KOPT-K1 (cell line): ENCODE data around the gene BCAR3.
"Not testable (repeated sequence)": the region's sequence is repeated elsewhere in the genome, so short reads cannot be mapped to it uniquely, and the experiment has no call there.

ENCODE experiments used
- H3K27ac ChIP-seq: fragments of 200-600 bp; sonication (generic); 2 replicates; pipeline ENCODE4 v1.5.1; 2016; ENCODE audit warnings: antibody characterized with exemption, mild to moderate bottlenecking, low read depth, low read length; ENCODE audit not compliant: poor library complexity, severe bottlenecking
- H3K36me3 ChIP-seq: fragments of 200-600 bp; sonication (generic); 2 replicates; pipeline ENCODE4 v1.5.1; 2017; ENCODE audit warnings: antibody characterized with exemption, mild to moderate bottlenecking, low read length, moderate library complexity; ENCODE audit not compliant: insufficient read depth
- H3K9me3 ChIP-seq: fragments of 200-600 bp; sonication (generic); 2 replicates; pipeline ENCODE4 v1.5.1; 2017; ENCODE audit warnings: antibody characterized with exemption, low read length, mild to moderate bottlenecking; ENCODE audit not compliant: insufficient read depth, poor library complexity, severe bottlenecking

Gene BCAR3

DNA sequence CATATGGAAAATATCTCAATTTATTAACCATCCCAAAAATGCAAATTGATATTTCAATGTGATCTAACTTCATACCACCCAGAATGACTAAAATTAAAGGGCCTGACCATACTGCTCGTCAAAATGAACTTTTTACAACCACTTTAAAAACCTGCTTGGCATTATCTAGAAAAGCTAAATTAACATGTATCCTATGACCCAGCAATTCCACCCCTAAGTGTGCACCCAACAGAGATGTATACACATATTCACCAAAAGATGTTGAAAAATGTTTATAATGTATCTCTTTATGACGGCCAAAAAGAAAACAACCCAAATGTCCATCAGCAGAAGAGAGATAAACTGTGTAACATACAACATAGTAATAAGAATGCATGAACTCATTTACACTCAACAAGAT, 1.6 kb upstream of the BCAR3 start:
- Histone ChIP-seq H3K9me3 (no peaks in the 10 kb centered on the region), H3K27ac (no peak overlapping the region), H3K36me3 (no peaks in the 10 kb centered on the region)

DNA sequence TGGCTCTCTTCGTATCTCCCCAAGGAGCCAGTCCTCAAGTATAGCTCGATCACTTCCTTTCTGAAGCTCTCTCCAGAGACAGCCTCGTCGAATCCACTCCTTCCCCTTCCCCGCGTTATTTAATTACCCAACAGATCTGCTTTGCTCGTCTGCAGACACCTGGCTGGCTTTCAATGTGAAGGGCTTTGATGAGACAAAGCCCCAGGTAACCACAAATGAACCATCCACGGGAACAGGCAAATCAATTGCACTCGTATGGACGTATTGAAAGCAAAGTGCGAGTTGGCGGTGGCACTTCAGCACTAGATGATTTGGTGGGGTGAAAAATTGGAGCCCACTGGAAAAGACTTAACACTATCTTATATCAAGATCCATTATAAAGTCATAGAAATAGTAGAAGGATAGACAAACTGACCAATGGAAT, 364 bp upstream of the BCAR3 start:
- Histone ChIP-seq H3K36me3 (no peaks in the 10 kb centered on the region), H3K9me3 (no peaks in the 10 kb centered on the region), H3K27ac (no peak overlapping the region)

GRCh38 chr1:93680420-93681100, 1.1 kb downstream of the BCAR3 start:
- Histone ChIP-seq H3K27ac (no peak overlapping the region), H3K9me3 (no peaks in the 10 kb centered on the region)

DNA sequence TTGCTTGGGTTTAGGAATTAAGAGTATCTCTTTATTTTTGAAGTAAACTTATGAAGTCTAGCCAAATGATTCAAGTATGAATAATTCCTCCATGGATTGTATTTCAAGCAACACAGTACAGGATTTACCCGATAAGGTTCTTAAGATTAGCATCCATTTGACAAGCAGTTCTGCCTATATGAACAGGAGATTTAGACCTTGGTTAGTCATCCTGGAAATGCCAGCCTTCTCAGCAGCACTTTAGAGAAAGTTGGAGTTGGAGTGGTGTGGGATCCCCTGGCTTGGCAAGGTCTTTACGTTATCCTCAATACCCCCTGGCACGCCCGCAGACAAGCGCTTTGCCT, 1.6 kb downstream of the BCAR3 start:
- H3K27ac ChIP-seq: no peak overlapping the region

More at GRCh38 chr1:93680420-93681100, 1.1 kb downstream of the BCAR3 start:
- no peaks in the 10 kb centered on the region for H3K36me3 ChIP-seq

DNA sequence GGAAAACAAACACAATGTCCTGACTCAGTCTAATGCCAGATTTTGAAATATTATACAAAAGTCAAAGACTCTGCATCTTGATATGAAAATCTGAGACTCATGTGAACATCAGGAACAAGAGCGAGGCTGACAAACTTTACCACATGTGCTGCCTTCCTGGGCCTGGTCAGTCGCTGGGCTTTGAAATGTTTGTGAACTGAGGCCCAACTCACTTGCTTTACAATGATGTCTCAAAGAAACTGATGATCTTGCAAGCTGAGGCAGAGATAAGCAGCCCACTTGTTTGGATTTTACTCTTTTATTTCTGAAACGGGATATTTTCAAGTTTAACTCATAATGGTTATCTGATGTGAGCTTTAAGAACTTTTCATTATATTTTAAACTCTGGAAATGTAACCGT, 2.1 kb downstream of the BCAR3 start:
- H3K36me3 ChIP-seq: no peaks in the 10 kb centered on the region
- no peak overlapping the region for H3K27ac ChIP-seq
- no peaks in the 10 kb centered on the region for H3K9me3 ChIP-seq

More for the DNA sequence above, 1.6 kb downstream of the BCAR3 start:
- H3K36me3 ChIP-seq: no peaks in the 10 kb centered on the region
- H3K9me3 ChIP-seq: no peaks in the 10 kb centered on the region

DNA sequence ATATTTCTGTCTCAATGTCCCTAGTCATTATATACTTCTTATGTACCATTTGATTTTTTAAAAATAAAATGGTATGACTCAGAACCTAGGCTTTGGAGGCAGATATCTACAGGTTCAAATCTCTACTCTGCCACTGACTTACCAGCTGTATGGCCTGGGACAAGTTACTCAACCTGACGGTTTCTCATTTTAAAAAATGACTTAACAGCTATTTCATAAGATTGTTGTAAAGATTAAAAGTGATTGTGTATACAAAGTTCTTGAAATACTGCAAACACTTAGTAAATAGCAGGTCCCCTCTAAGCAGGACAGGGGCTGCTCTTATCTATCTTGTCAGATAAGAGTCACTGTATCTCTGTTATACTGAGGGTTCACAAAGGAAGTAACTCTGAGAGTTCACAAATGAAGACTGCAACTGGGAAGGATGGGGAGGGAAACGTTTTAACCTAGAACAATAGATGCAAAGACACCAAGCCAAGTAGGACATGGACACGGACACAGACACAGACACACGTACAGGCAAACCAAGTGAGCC, 2.6 kb downstream of the BCAR3 start:
- Histone ChIP-seq H3K27ac (no peak overlapping the region), H3K36me3 (no peaks in the 10 kb centered on the region), H3K9me3 (no peaks in the 10 kb centered on the region)

GRCh38 chr1:93678491-93678890, 3.1 kb downstream of the BCAR3 start:
- no peaks in the 10 kb centered on the region for H3K9me3 ChIP-seq
- H3K36me3 ChIP-seq: no peaks in the 10 kb centered on the region
- H3K27ac ChIP-seq: no peak overlapping the region

- H3K36me3 ChIP-seq: no peaks in the 10 kb centered on the region
- H3K27ac ChIP-seq: no peak overlapping the region
- no peaks in the 10 kb centered on the region for H3K9me3 ChIP-seq
Observed at GRCh38 chr1:93677729-93678128, 3.9 kb downstream of the BCAR3 start.

DNA sequence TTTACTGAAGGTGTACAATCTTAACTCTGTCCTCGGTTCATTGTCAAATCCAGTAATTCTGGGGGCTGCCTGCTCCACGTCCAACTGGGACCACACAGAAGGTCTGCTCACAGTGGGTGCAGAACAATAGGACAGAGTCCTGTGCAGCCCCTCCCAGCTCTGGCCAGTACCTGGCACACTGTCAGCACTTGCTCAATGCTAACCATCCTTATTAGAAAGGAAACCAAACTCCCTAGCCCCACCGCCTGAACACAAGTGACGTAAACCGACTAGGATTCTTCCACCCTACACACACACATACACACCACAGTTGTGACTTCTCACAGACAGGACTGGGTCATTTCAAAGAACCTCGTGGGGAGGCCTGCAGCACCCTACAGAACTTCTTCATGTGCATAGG, 5.2 kb downstream of the BCAR3 start:
- Histone ChIP-seq H3K36me3 (no peaks in the 10 kb centered on the region), H3K27ac (no peak overlapping the region), H3K9me3 (no peaks in the 10 kb centered on the region)

DNA sequence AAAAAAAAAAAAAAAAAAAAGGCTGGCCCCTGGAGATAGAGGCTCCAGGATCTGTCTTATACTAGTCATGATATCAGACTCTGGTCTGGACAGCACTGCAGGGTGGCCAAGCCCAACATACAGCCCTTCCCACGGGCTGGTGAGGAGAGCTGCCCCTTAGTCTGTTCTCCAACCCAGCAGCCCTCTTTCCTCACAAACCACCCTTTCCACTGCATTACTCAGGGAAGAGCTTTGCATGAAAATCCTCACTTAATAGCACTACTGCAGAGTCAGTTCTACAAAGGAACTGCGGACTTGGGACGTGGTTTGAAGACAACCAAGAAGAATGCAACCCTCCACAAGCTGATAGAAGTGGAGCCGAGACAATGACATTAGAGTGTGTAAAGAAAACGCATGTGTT, 5.7 kb downstream of the BCAR3 start:
- Histone ChIP-seq H3K9me3 (no peaks in the 10 kb centered on the region), H3K36me3 (no peaks in the 10 kb centered on the region), H3K27ac (no peak overlapping the region)

GRCh38 chr1:93675271-93675670, 6.4 kb downstream of the BCAR3 start:
- no peaks in the 10 kb centered on the region for H3K36me3 ChIP-seq
- H3K27ac ChIP-seq: no peak overlapping the region

DNA sequence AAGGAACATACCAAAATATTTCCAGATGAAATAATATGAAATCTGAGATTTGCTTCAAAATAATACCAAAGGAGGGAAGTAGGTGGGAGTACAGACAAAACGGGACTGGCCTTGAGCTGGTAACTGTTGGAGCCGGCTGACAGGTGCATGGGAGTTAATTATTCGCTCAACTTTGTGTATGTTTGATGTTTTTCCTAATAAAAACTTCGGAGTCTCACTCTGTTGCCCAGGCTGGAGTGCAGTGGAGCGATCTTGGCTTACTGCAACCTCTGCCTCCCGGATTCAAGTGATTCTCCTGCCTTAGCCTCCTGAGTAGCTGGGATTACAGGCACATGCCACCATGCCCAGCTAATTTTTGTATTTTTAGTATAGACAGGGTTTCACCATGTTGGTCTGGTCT, 7.6 kb downstream of the BCAR3 start:
- H3K36me3 ChIP-seq, H3K9me3 ChIP-seq, H3K27ac ChIP-seq: not testable (repeated sequence)

More at GRCh38 chr1:93675271-93675670, 6.4 kb downstream of the BCAR3 start:
- no peaks in the 10 kb centered on the region for H3K9me3 ChIP-seq

GRCh38 chr1:93673163-93673829, 8.3 kb downstream of the BCAR3 start:
- H3K27ac ChIP-seq: no peak overlapping the region
- no peaks in the 10 kb centered on the region for H3K36me3 ChIP-seq
- H3K9me3 ChIP-seq: no peaks in the 10 kb centered on the region

DNA sequence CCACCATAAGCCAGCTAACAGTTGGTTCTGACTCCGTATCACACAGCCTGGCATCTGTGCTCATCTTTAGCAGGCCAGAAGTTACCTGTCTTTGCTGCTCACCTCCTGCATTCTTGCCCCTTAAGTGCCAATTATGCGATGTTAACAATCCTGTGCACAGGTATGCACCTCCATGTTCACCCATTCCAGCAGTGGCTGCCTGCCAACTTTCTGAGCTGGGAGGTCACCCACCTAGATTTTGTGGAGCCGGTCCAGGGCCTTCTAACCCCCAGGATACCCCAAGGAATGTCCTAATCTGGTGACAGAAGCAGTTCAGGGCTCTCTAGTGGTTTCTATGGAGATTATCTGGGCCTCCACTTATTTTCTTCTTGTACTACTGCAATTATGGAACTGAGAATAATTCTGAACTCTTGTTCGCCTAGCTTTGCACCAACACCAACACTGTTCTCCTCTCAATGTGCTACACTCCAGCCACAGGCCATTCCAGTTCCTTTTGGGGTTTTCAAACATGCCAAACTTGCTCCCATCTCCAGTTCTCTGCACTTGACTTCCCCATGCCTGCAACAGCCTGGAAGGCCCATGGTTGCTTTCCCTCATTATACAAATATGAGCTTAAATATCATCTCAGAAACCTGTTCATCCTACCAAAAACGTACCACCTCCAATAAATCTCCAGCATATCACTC, 9.0 kb downstream of the BCAR3 start:
- H3K27ac ChIP-seq: no peak overlapping the region
- H3K36me3 ChIP-seq: no peaks in the 10 kb centered on the region
- no peaks in the 10 kb centered on the region for H3K9me3 ChIP-seq

DNA sequence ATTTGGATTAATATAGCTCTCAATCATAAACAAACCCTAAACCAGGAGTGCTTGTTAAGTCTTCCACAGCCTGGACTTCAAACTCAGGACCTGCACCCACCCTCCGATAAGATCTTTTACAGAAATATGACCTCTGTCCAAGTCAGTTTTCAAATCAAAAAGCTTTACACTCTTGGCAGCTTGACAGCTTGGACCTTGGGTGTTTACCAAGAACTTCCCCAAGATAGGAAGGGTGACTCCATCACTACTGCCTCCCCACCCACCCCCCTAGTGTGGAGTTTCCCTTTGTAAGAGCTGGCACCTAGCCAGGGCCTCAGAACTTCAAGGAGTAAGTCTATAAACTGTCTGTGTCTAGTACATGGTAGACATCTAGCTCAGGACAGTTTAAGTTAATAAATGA, 9.6 kb downstream of the BCAR3 start:
- Histone ChIP-seq H3K9me3 (no peaks in the 10 kb centered on the region), H3K36me3 (no peaks in the 10 kb centered on the region), H3K27ac (no peak overlapping the region)
